Amygdala (tissue), 56 donors: Measurements from ENCODE around the gene AP4S1.

ENCODE experiments used
- DNase-seq, 56 donors: peaks; one replicate each; lab custom pipeline; 2025; lab: John Stamatoyannopoulos, UW

The AP4S1 gene

DNA sequence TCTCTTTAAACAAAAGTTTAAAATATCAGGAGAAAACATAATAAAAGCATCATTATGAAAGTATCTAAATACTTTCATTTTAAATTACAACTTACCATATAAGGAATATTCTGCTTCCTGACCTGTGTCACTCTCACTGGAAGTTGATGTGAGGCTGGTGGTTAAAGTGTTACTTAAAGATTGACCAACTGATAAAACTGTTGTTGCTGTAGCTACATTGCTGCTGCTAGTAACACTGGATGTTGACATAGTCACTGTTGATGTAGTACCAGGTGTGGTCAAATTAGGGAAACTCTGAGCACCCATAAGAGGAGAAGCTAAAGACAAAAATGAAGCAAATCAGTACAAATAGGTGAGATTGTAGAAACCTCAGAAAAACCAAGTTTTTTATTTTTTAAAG lies 102.2 kb downstream of the AP4S1 start:
- no peak for DNase-seq

DNA sequence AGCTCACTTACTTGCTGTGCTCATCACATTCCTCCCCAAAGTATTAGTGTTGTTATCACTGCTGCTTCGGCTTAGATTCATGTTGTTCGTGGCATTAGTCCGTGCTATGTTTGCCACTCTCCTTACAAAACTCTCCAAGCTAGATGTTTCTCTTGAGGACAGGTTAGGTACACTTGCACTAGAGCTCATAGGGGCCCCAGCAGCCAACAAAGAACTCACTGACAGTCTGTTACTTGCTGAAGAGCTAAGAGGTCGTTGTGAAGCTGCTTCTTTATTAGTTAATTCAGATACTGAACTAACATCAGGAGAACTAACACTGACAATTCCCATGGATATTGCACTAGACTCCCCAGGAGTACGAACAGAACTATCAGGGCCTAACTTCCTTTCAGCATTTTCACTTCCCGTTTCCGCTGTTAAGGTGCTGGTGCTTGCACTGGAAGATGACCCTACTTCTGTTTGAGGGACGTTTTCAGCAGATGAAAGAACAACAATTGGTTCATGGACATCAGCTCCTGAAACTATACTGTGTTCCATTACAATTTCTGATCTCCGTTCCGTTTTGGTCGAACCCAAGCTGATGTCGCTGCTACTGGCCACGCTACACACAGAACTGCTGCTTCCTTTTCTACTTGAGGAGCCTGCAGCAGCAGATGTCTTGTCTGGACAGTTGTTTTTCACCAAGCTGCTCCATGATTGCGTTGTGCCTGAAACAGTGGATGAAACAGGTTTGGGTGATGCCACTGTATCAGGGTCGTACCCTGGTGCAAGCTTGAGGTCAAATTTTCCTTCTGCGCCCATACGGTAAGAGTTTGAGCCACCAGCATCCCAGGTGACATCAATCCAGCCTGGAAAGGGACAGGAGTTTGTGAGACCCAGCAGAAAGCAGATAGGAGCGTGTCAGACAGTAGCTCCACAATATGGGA lies 103.4 kb downstream of the AP4S1 start:
- DNase-seq, result peak in 1 of 56 donors; percentile 1

DNA sequence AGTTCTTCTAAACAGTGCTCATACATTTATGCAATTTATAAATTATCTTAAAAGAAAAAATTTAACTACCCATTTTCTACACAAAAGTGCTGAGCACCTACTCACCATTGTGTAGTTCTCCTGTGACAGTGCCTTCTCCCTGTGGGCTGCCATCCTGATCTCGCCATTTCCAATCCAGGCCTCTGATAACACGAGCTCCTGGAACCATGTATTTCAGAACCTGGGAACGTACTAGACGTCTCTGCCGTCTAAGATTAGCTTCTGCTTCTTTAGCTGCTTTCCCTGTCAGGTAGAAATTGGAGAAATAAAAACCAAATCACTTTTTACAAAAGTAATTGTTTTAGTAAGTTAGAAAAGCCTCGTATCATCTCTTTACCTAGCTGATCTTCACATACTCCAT lies 107.7 kb downstream of the AP4S1 start:
- DNase-seq, result no peak

GRCh38 chr14:31137214-31137889 lies 111.9 kb downstream of the AP4S1 start:
- DNase-seq, result no peak

GRCh38 chr14:31138301-31138700 lies 112.9 kb downstream of the AP4S1 start:
- no peak for DNase-seq

GRCh38 chr14:31139301-31139847 lies 113.9 kb downstream of the AP4S1 start:
- DNase-seq, result no peak

DNA sequence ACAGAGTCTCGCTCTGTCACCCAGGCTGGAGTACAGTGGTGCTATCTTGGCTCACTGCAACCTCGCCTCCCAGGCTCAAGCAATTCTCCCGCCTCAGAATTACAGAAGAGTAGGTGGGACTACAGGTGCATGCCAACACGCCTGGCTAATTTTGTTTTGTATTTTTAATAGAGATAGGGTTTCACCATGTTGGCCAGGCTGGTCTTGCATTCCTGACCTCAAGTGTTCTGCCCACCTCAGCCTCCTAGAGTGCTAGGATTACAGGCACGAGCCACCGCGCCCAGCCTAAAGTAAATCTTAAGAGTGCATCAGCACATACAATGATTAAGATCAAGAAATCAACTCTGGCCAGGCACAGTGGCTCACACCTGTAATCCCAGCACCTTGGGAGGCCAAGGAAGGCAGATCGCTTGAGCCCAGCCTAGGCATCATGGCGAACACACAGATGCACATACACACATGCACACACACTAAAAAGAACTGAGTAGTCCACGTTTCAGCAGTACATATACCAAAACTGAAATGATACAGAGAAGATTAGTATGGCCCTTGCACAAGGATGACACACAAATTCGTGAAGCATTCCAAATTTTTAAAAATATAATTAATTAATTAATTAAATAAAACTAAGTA lies 117.1 kb downstream of the AP4S1 start:
- no peak for DNase-seq
